Tibial nerve (tissue), 4 donors: ENCODE results near the gene CAMTA1. TPM values are rescaled to one million over a fixed set of nuclear protein-coding genes. Genes with fewer than 3 reads are reported as not detected.

Experiments
- DNase-seq, 2 donors: peaks; one replicate each; pipeline ENCODE4 v3.0.0-alpha.2; 2019; ENCODE audit warnings: low spot score in 2 of 2
- H3K27ac ChIP-seq, 4 donors: fragments of 200-600 bp; sonication (generic) in 3 of 4; one replicate each; pipeline ENCODE4 v1.5.1; 2017 to 2019; ENCODE audit warnings: mild to moderate bottlenecking in 1 of 4
- H3K27me3 ChIP-seq, 2 donors: fragments of 200-600 bp; sonication (generic) in 1 of 2; one replicate each; pipeline versions ENCODE4 v1.5.1 to v1.6.0; 2017 to 2019
- H3K36me3 ChIP-seq, 3 donors: fragments of 200-600 bp; sonication (generic); one replicate each; pipeline ENCODE4 v1.5.1; 2018 to 2019
- H3K4me1 ChIP-seq, 4 donors: fragments of 200-600 bp; sonication (generic) in 3 of 4; one replicate each; pipeline ENCODE4 v1.5.1; 2017 to 2019
- H3K4me3 ChIP-seq, 4 donors: fragments of 200-600 bp; sonication (generic) in 3 of 4; one replicate each; pipeline ENCODE4 v1.5.1; 2017 to 2019; ENCODE audit warnings: mild to moderate bottlenecking in 1 of 4, moderate library complexity in 1 of 4
- H3K9me3 ChIP-seq, 4 donors: fragments of 200-600 bp; sonication (generic) in 3 of 4; one replicate each; pipeline ENCODE4 v1.5.1; 2017 to 2019
- CTCF ChIP-seq, 5 experiments: fragments of 200-600 bp in 3 of 5; fragments of 450-650 bp in 2 of 5; sonication (generic) in 3 of 5; IDR thresholded peaks; one replicate each; pipeline ENCODE4 v1.5.1; 2016 to 2019; ENCODE audit warnings: antibody characterized with exemption in 5 of 5, mild to moderate bottlenecking in 3 of 5, moderate library complexity in 2 of 5
- EP300 ChIP-seq, 2 donors: sonication (generic); formaldehyde crosslinking; IDR thresholded peaks; one replicate each; pipeline ENCODE4 v1.6.1; 2017; ENCODE audit warnings: antibody characterized with exemption in 2 of 2, mild to moderate bottlenecking in 1 of 2
- POLR2A ChIP-seq, 2 donors: fragments of 450-650 bp; IDR thresholded peaks; one replicate each; pipeline ENCODE4 v1.6.1; 2017; ENCODE audit warnings: antibody characterized with exemption in 2 of 2, mild to moderate bottlenecking in 2 of 2, moderate library complexity in 2 of 2
- WGBS, 2 donors: methylation state at CpG; one replicate each; pipeline ENCODE4 v1.1.5; 2018; 5-methylcytosine and 5-hydroxymethylcytosine counted together
- total RNA-seq, 4 donors: library from RNA; depleted of rRNA; stranded (reverse); fragments of >200 nt; gene quantifications; one replicate each; pipeline ENCODE4 v1.1.0, GENCODE V29; 2016

The CAMTA1 gene
- total RNA-seq, 4 donors from 2014 or later, result 41.8 to 104 (median 87.2) TPM

GRCh38 chr1:7425229-7425628, 640.0 kb downstream of the CAMTA1 start:
- H3K27me3 ChIP-seq, result no peaks in the 10 kb centered on the region
- H3K27ac ChIP-seq, result no peak overlapping the region
- no peaks in the 10 kb centered on the region for H3K9me3 ChIP-seq
- 87 to 89% methylated on average over 6 of the region's 6 CpGs for WGBS, 2 donors
- H3K36me3 ChIP-seq, result no peaks in the 10 kb centered on the region
- DNase-seq, result no peak
- no peaks in the 10 kb centered on the region for H3K4me1 ChIP-seq
- TF ChIP-seq EP300 (IDR thresholded peaks at IDR 0.05) (no peak), CTCF (IDR thresholded peaks at IDR 0.05) (no peak), POLR2A (IDR thresholded peaks at IDR 0.05) (no peak)
- H3K4me3 ChIP-seq, result no peak overlapping the region

- whole genome bisulfite sequencing, 2 donors, result 95 to 96% methylated on average over 3 of the region's 3 CpGs
- no peaks in the 10 kb centered on the region for H3K27me3 ChIP-seq
- no peak overlapping the region for H3K4me3 ChIP-seq
- no peak for DNase-seq
- H3K36me3 ChIP-seq, result no peaks in the 10 kb centered on the region
- no peaks in the 10 kb centered on the region for H3K4me1 ChIP-seq
- no peaks in the 10 kb centered on the region for H3K9me3 ChIP-seq
- H3K27ac ChIP-seq, result no peak overlapping the region
- TF ChIP-seq CTCF (IDR thresholded peaks at IDR 0.05) (no peak), EP300 (IDR thresholded peaks at IDR 0.05) (no peak), POLR2A (IDR thresholded peaks at IDR 0.05) (no peak)
Measured at GRCh38 chr1:7425771-7426170, 640.5 kb downstream of the CAMTA1 start.

GRCh38 chr1:7426780-7427604, 641.7 kb downstream of the CAMTA1 start:
- H3K36me3 ChIP-seq, result no peaks in the 10 kb centered on the region
- no peaks in the 10 kb centered on the region for H3K27me3 ChIP-seq
- no peak for DNase-seq
- H3K4me1 ChIP-seq, result no peaks in the 10 kb centered on the region
- TF ChIP-seq POLR2A (IDR thresholded peaks at IDR 0.05) (no peak), EP300 (IDR thresholded peaks at IDR 0.05) (no peak), CTCF (IDR thresholded peaks at IDR 0.05) (no peak)
- H3K4me3 ChIP-seq, result no peak overlapping the region
- no peaks in the 10 kb centered on the region for H3K9me3 ChIP-seq
- WGBS, 2 donors, result 76 to 79% methylated on average over 17 of the region's 17 CpGs
- H3K27ac ChIP-seq, result no peak overlapping the region

GRCh38 chr1:7427605-7428300, 642.5 kb downstream of the CAMTA1 start:
- no peak for TF ChIP-seq POLR2A (IDR thresholded peaks at IDR 0.05)
- no peak for TF ChIP-seq CTCF (IDR thresholded peaks at IDR 0.05)
- TF ChIP-seq EP300 (IDR thresholded peaks at IDR 0.05), result no peak
- no peak overlapping the region for H3K4me3 ChIP-seq
- no peaks in the 10 kb centered on the region for H3K36me3 ChIP-seq
- H3K9me3 ChIP-seq, result no peaks in the 10 kb centered on the region
- H3K4me1 ChIP-seq, result no peaks in the 10 kb centered on the region
- H3K27ac ChIP-seq, result no peak overlapping the region
- no peaks in the 10 kb centered on the region for H3K27me3 ChIP-seq
- 49 to 50% methylated on average over 17 of the region's 17 CpGs for WGBS, 2 donors
- DNase-seq, result no peak

- 97% methylated on average over 3 of the region's 3 CpGs for WGBS, 2 donors
Measured at GRCh38 chr1:7429290-7429689, 644.0 kb downstream of the CAMTA1 start.

More at GRCh38 chr1:7429290-7429689, 644.0 kb downstream of the CAMTA1 start:
- Histone ChIP-seq H3K27me3 (no peaks in the 10 kb centered on the region), H3K36me3 (no peaks in the 10 kb centered on the region), H3K4me3 (no peak overlapping the region), H3K9me3 (no peaks in the 10 kb centered on the region), H3K4me1 (no peaks in the 10 kb centered on the region), H3K27ac (no peak overlapping the region)
- no peak for TF ChIP-seq EP300 (IDR thresholded peaks at IDR 0.05)
- no peak for TF ChIP-seq POLR2A (IDR thresholded peaks at IDR 0.05)
- no peak for TF ChIP-seq CTCF (IDR thresholded peaks at IDR 0.05)
- DNase-seq, result no peak
